ENCODE results near the gene AFAP1L2. TPM values are rescaled to one million over a fixed set of nuclear protein-coding genes. Genes with fewer than 3 reads are reported as not detected.

AFAP1L2 gene
- total and polyA plus RNA-seq, 9 of the 15 experiments (the other 6 are each of a cell fraction or from before 2014, with no cell fraction given): 0.07 TPM; not detected in 8

GRCh38 chr10:114370199-114370598 is 34.1 kb downstream of the AFAP1L2 start (continued):
- TF ChIP-seq ZNF766 (CRISPR knock-in tag; conservative IDR thresholded peaks at IDR 0.05): no peak
- no peak for TF ChIP-seq SRSF1 (IDR thresholded peaks at IDR 0.05; ENCODE audit: low read depth, low read length)
- TF ChIP-seq KLF1 (tag; IDR thresholded peaks at IDR 0.05): no peak
- no peak for TF ChIP-seq NRF1 (conservative IDR thresholded peaks at IDR 0.05 in 1 of 2, IDR thresholded peaks at IDR 0.05 in 1 of 2)
- TF ChIP-seq ZNF280A (IDR thresholded peaks at IDR 0.05; ENCODE audit: low read depth, partially characterized antibody): no peak
- TF ChIP-seq HEY1 (CRISPR knock-in tag; IDR thresholded peaks at IDR 0.05; ENCODE audit: borderline replicate concordance): no peak
- no peak for TF ChIP-seq SETDB1 (IDR thresholded peaks at IDR 0.05; ENCODE audit: low read length)
- TF ChIP-seq TCF7L2 (IDR thresholded peaks at IDR 0.05; ENCODE audit: low read depth, low read length): no peak
- no peak for TF ChIP-seq PYGO2 (tag; IDR thresholded peaks at IDR 0.05)
- no peak for TF ChIP-seq EP300 (IDR thresholded peaks at IDR 0.05; ENCODE audit: low read length)
- no peak for TF ChIP-seq SOX6 (IDR thresholded peaks at IDR 0.05)

DNA sequence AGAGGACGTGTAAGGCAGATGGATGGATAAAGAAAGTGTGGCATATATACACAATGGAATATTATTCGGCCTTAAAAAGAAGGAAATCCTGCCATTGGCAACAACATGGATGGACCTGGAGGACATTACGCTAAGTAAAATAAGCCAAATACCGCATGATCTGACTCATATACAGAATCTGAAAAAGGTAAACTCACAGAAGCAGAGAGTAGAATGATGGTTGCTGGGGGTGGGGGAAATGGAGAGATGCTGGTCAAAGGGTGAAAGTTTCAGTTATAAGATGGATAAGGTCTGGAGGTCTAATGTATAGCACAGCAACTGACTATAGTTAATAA is 36.3 kb downstream of the AFAP1L2 start:
- CTCF ChIA-PET (ENCODE audit: low intra/inter-chr PET ratio): no interaction called here
- H3K4me2 ChIP-seq (ENCODE audit: insufficient read depth, low read length): no peak overlapping the region
- in situ Hi-C loops (cut with MboI): no loop called here

More for the DNA sequence above, 36.3 kb downstream of the AFAP1L2 start:
- ATAC-seq: no peak
- no TSS peak for BruUV-seq (replicated peaks)
- Histone ChIP-seq H3K9me3 (replicated peaks; ENCODE audit: control insufficient read depth, insufficient read depth, low read depth, low read length) (no peaks in the 10 kb centered on the region), H3K4me1 (replicated peaks in 1 of 2; ENCODE audit: control insufficient read depth in 2 of 2, insufficient read depth in 2 of 2, low read length in 2 of 2) (0 out of 5 replicates have a peak, but pooled peaks cover 0 to 6% of the 10 kb centered on the region in 2 experiments), H3K4me3 (no peak overlapping the region), H3K27me3 (ENCODE audit: control insufficient read depth in 2 of 2, insufficient read depth in 2 of 2, low read length in 2 of 2) (peaks cover 0 to 9% of the 10 kb centered on the region in 2 experiments; a peak in 1 of 5 replicates), H3K9ac (ENCODE audit: insufficient read depth in 1 of 2, low read depth in 2 of 2, low read length in 2 of 2) (no peak overlapping the region), H3K27ac (ENCODE audit: extremely low read depth, low read depth, low read length) (no peak overlapping the region), H3K9me1 (ENCODE audit: control insufficient read depth, insufficient read depth, low read length) (no peaks in the 10 kb centered on the region), H2AFZ (ENCODE audit: low read depth, low read length) (no peak overlapping the region), H3K36me3 (ENCODE audit: control insufficient read depth, insufficient read depth, low read length) (no peaks in the 10 kb centered on the region), H4K20me1 (replicated peaks; ENCODE audit: control insufficient read depth, insufficient read depth, low read length) (no peaks in the 10 kb centered on the region), H3K79me2 (ENCODE audit: control insufficient read depth, insufficient read depth, low read length) (no peaks in the 10 kb centered on the region)
- intact Hi-C loops (cut with micrococcal nuclease): no loop called here
- DNase-seq (ENCODE audit: extremely low read depth in 1 of 4, low spot score in 3 of 4): no peak
- FAIRE-seq: no peak
- POLR2A ChIA-PET: no interaction called here
- no peak for TF ChIP-seq NFIX (CRISPR knock-in tag; IDR thresholded peaks at IDR 0.05; ENCODE audit: low read depth)
- TF ChIP-seq E2F1 (CRISPR knock-in tag; IDR thresholded peaks at IDR 0.05): no peak
- no peak for TF ChIP-seq NFE2 (IDR thresholded peaks at IDR 0.05; ENCODE audit: low read depth)
- no peak for TF ChIP-seq NBN (IDR thresholded peaks at IDR 0.05; ENCODE audit: low read depth)
- TF ChIP-seq ZNF311 (CRISPR knock-in tag; IDR thresholded peaks at IDR 0.05): no peak
- TF ChIP-seq MTF1 (CRISPR knock-in tag; IDR thresholded peaks at IDR 0.05; ENCODE audit: borderline replicate concordance): no peak
- no peak for TF ChIP-seq SRSF1 (IDR thresholded peaks at IDR 0.05; ENCODE audit: low read depth, low read length)
- no peak for TF ChIP-seq MYBL2 (IDR thresholded peaks at IDR 0.05; ENCODE audit: low read depth)
- no peak for TF ChIP-seq MYBL2 (CRISPR knock-in tag; IDR thresholded peaks at IDR 0.05; ENCODE audit: borderline replicate concordance)
- 13% methylated on average over 4 of the region's 4 CpGs for WGBS (ENCODE audit: insufficient coverage, low coverage, missing lambda C conversion rate)

All from K562 (cell line).